NCI-H1417 (cell line): Measurements from ENCODE around the gene WDR1.
A peak's percentile ranks its signal among the peaks of the same experiment; 100 is the strongest.

Experiments used
- DNase-seq, 3 experiments: peaks; one replicate each; lab custom pipeline; 2025; lab: John Stamatoyannopoulos, UW

Gene WDR1

DNA sequence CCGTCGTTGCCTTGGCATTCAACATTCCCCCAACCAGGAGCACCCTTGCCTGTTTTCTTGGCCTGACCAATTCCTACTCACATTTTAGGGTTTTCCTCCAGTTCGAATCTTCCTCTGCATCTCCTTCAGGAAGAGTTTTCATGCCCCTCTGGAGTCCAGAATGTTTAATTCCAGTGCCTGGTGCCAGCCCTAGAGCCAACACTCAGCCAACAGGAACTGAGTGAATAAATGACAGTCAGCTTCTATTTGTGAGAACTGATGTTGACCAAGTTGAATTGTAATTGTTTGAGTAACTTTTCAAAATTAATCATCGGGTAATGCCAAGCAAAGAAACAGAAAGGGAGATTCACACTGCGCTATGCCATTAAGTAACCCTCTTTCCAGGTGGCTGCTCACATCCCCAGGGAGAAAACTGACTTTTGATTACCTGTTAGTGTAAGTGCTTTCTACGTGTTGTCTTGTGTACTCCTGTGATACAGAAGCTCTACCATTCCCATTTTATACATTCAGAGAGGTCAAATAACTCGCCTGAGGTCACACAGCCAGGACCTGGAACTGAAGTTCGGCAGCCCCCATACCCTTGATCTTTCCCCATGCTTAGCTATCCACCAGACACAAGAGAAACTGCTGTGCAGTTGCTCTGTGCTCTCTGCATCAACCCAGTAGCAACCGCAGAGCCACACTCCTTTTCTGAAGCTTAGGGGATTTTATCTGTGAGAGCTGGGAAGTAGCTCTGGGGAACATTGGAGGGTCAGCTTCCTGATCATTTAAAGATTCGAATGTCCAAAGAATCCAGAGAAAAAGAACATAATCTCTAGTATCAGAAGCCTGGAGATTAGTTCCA lies 76.3 kb downstream of the WDR1 start:
- no peak for DNase-seq

GRCh38 chr4:10036807-10037342 lies 79.7 kb downstream of the WDR1 start:
- peak in 1 of 3 experiments; percentile 33 for DNase-seq

GRCh38 chr4:10035130-10035529 lies 81.5 kb downstream of the WDR1 start:
- DNase-seq, result no peak

DNA sequence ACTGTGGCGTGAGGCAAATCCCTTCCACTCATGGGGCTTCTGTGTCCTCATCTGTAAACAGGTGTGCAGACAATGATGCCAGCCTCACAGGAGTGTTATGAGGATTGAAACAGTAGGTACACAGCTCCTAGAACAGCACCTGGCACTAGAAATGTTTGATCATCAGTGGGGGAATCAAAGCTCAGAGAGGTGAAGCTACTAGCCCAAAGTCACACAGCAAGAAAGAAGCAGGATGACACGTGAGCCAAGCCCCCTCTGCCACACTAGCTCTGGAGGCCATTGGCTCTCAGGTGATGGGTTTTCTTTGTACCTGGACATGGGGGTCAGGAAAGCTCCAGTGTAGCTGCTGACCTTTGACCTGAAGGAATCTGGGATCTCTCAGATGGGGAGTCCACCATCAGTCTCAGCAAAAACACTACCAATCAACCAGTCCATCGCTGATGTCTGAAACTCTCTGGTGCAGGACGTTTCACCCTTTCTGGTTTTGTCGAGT lies 81.9 kb downstream of the WDR1 start:
- no peak for DNase-seq

DNA sequence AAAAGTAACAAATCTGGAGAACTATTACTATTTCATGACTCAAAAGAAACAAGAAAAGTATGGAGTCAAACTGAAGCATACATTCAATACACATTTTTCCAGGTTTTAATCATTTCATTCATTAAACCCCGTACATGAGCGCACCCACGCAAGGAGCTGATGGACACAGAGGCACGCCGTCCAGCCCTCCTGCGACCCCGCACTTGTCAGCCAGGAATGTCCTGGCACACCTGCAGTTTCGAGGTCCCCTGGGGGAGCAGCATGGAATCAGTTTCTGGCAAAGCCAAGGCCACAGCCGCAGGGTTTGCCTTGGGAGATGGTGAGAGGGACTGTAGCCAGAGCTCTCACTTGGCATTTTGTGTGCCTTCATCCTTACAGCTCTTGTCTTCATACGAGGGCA lies 82.5 kb downstream of the WDR1 start:
- no peak for DNase-seq

GRCh38 chr4:10033191-10033881 lies 83.3 kb downstream of the WDR1 start:
- no peak for DNase-seq

- no peak for DNase-seq
Observed at GRCh38 chr4:10032625-10033024, 84.0 kb downstream of the WDR1 start.

DNA sequence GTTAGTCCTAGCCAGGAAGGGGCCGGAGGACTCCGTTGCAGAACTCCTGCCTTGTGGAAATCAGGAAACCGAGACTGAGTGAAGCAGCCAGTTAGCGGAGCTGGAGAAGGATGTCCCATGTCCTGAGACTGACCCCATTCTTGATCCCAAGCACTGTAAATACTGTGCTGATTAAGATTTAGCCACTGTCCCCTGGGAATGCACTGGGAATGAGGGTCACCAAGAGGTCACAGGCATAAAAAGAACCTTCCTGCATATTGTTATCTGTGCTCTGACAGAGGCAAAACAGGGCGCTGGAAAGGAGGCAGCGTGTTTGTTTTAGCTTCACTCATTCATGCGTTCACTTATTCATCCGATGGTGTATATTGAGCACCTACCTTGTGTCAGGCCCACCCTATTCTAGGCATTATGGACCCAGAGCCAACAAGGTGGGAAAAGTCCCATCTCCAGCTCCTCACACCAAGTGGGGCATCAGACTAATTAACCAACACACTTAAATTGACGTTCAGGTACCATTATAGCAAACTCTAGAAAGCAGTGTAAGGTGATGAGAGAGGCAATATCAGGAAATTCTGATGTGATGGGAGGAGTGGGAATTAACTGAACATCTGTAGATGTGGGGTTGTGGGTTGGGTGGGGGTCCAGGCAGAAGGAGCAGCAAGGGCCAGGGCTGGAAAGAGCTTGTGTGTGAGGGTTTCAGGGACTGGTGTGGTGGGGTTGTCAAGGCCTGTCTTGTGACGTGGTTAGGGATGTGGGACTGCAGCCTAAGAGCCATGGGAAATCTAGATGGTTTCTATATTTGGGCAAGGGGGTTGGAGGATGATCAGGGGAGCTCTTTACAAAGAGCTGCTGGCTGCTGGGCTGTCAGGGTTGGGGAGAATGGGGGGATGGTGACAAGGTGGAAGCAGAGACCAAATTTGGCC lies 84.7 kb downstream of the WDR1 start:
- no peak for DNase-seq

DNA sequence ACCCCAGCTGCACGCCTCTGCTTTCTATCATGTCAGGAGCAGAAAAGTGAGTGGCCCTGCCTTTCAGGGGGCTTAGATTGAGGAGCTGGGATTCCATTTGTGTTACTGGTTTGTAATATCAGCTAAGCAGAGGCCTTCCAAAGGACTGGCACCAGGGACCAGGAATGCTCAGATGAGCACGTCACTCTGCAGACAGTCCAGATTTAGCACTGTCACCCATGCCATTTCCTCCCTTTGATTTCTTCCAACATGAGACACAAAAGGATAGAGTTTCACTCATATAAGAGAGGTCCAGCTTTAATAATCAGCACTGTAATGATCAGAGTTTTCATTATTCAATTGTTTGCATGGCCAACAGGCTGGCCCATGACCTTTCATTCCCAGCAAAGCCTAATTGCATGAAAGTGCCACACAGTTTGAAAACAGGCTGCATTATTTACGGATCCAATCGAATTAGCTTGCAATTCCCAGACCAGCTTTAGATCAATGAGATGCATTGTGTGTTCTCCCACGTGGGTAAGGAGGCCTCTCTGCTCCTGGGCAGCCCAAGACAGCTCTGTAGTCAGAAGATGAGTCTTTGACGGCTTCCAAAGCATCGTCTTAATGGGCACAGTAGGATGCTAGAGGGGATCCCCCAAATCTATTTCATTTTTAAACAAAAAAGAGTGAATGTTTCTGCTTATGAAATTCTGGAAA lies 85.5 kb downstream of the WDR1 start:
- DNase-seq, result no peak

- no peak for DNase-seq
Observed at GRCh38 chr4:10029403-10029802, 87.2 kb downstream of the WDR1 start.

DNA sequence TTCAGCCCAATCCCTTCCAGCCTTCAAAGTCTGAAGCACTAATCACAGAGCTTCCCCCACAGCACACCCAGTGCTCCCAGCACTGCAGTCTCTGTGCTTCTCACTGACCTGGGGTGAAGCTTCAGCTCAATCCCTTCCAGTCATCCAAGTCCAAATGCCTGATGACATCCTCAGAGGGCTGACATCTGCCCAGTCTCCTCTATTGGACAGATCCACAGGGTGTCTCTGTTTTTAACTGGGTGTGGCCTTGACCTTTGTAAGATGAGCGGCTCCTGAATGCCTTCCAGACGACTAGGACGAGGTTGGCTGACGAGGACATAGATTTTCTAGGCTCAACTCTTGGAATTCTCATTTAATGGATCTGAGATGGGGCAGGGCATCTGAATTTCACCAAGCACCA lies 87.7 kb downstream of the WDR1 start:
- no peak for DNase-seq

DNA sequence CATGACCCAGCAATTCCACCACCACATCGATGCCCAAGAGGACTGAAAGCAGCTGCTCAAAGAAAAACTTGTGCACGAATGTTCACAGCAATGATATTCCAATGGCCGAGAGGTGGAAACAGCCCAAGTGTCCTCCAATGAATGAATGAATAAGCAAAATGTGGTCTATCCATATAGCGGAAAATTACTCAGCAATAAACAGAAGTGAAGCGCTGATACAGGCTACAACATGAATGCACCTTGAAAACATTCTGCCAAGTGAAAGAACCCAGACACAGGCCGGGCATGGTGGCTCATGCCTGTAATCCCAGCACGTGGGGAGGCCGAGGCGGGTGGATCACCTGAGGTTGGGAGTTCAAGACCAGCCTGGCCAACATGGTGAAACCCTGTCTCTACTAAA lies 90.1 kb downstream of the WDR1 start:
- no peak for DNase-seq

DNA sequence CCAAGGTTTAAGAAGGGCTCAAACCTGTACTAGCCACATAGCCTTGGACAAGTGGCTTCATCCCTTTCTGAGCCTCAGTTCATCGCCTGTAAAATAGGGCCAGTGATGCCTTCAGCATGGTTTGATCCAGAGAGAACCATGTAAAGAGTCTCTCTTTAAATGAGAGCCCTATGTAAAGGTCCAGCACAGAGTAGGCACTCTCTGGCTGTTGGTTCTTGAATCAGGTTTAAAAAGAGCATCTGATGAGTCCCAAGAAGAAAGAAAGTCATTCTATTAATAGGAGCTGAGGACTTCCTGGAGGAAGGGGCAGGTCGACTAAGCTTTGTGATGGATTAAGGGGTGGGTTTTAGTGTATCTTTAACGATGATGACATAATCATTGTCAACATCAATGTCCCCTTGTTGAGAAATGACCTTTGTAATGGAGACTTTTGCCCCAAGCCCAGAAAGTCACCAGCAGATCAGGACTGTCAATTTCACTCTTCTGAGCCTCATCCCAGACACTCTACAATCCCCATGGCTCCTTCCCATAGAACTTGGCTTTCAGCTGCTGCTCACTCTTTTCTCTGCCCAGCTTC lies 91.3 kb downstream of the WDR1 start:
- DNase-seq, result no peak
